Smooth muscle cell (in vitro differentiated cells): Measurements from ENCODE around the gene FBXW11. TPM values are rescaled to one million over a fixed set of nuclear protein-coding genes. Genes with fewer than 3 reads are reported as not detected.

Experiments used
- DNase-seq: peaks from one replicate; lab custom pipeline; 2025; ENCODE audit not compliant: unreplicated experiment; lab: John Stamatoyannopoulos, UW
- H2AFZ ChIP-seq: fragments of 200-600 bp; sonication (generic); 2 replicates; pipeline ENCODE4 v1.6.0; 2016; ENCODE audit warnings: antibody characterized with exemption, low read depth, mild to moderate bottlenecking
- H3F3A ChIP-seq: fragments of 200-600 bp; sonication (generic); 2 replicates; pipeline ENCODE4 v1.6.0; 2017; ENCODE audit warnings: antibody characterized with exemption, low read depth
- H3K27ac ChIP-seq: fragments of 200-600 bp; sonication (generic); 2 replicates; pipeline ENCODE4 v1.5.1; 2016; ENCODE audit warnings: low read depth, mild to moderate bottlenecking
- H3K27me3 ChIP-seq: fragments of 200-600 bp; sonication (generic); 2 replicates; pipeline ENCODE4 v1.6.1; 2016; ENCODE audit warnings: low read depth, mild to moderate bottlenecking
- H3K36me3 ChIP-seq: fragments of 200-600 bp; sonication (generic); 2 replicates; pipeline ENCODE4 v1.5.1; 2016; ENCODE audit warnings: low read depth
- H3K4me1 ChIP-seq: fragments of 200-600 bp; sonication (generic); 2 replicates; pipeline ENCODE4 v1.5.1; 2016; ENCODE audit warnings: low read depth
- H3K4me2 ChIP-seq: fragments of 200-600 bp; sonication (generic); 2 replicates; pipeline ENCODE4 v1.6.0; 2016; ENCODE audit warnings: mild to moderate bottlenecking
- H3K4me3 ChIP-seq: fragments of 200-600 bp; sonication (generic); 2 replicates; pipeline ENCODE4 v1.5.1; 2016; ENCODE audit warnings: mild to moderate bottlenecking
- H3K79me2 ChIP-seq: fragments of 200-600 bp; sonication (generic); 2 replicates; pipeline ENCODE4 v1.6.0; 2016; ENCODE audit warnings: low read depth, mild to moderate bottlenecking
- H3K9ac ChIP-seq: fragments of 200-600 bp; sonication (generic); 2 replicates; pipeline ENCODE4 v1.6.0; 2016; ENCODE audit warnings: low read depth
- H3K9me3 ChIP-seq: fragments of 200-600 bp; sonication (generic); replicated peaks from 2 replicates; pipeline ENCODE4 v1.5.1; 2016; ENCODE audit warnings: low read depth
- H4K20me1 ChIP-seq: fragments of 200-600 bp; sonication (generic); 2 replicates; pipeline ENCODE4 v1.6.0; 2016; ENCODE audit warnings: low read depth
- CTCF ChIP-seq: fragments of 200-600 bp; sonication (generic); IDR thresholded peaks from 2 replicates; pipeline ENCODE4 v1.5.1; 2017; ENCODE audit warnings: borderline replicate concordance, mild to moderate bottlenecking, antibody characterized with exemption; ENCODE audit not compliant: insufficient read depth, poor library complexity, severe bottlenecking
- WGBS: methylation state at CpG from one replicate; pipeline ENCODE4 v1.1.7; 2016; ENCODE audit warnings: low lambda C conversion rate; 5-methylcytosine and 5-hydroxymethylcytosine counted together
- polyA plus RNA-seq: library from polyadenylated mRNA; unstranded; fragments of >200 nt; fragmentation: Nextera tagmentation; extraction: Ambion mirVana; gene quantifications from 2 replicates; pipeline ENCODE4 v1.2.1, GENCODE V29; 2016
- total RNA-seq: library from RNA; depleted of rRNA; stranded (reverse); fragments of >200 nt; gene quantifications from 2 replicates; pipeline ENCODE4 v1.2.3, GENCODE V29; 2014

The FBXW11 gene
- total and polyA plus RNA-seq, 2 experiments from 2014 or later: 27.4 to 83.7 TPM

- Histone ChIP-seq H3K27me3 (no peaks in the 10 kb centered on the region), H3F3A (no peaks in the 10 kb centered on the region), H3K79me2 (peaks cover 21% of the 10 kb centered on the region), H3K9ac (no peak overlapping the region), H2AFZ (no peak overlapping the region), H3K4me3 (no peak overlapping the region), H3K27ac (no peak overlapping the region), H3K36me3 (no peaks in the 10 kb centered on the region), H3K9me3 (no peaks in the 10 kb centered on the region), H3K4me1 (no peaks in the 10 kb centered on the region), H4K20me1 (peaks cover 100% of the 10 kb centered on the region), H3K4me2 (no peak overlapping the region)
- no peak for TF ChIP-seq CTCF
- DNase-seq: no peak
- WGBS: 93% methylated on average over 4 of the region's 4 CpGs
Observed at GRCh38 chr5:171898386-171898785, 108.1 kb downstream of the FBXW11 start.

- Histone ChIP-seq H3K4me3 (no peak overlapping the region), H3K4me2 (no peak overlapping the region), H3K9ac (no peak overlapping the region), H3K9me3 (no peaks in the 10 kb centered on the region), H4K20me1 (peaks cover 100% of the 10 kb centered on the region), H3K36me3 (no peaks in the 10 kb centered on the region), H3K27me3 (no peaks in the 10 kb centered on the region), H3K27ac (no peak overlapping the region), H3K79me2 (peaks cover 9% of the 10 kb centered on the region), H2AFZ (no peak overlapping the region), H3K4me1 (no peaks in the 10 kb centered on the region), H3F3A (no peaks in the 10 kb centered on the region)
- 79% methylated on average over 1 of the region's 1 CpG for WGBS
- no peak for TF ChIP-seq CTCF
- no peak for DNase-seq
Observed at GRCh38 chr5:171897231-171897630, 109.2 kb downstream of the FBXW11 start.

GRCh38 chr5:171895081-171895480 lies 111.4 kb downstream of the FBXW11 start:
- WGBS: 93% methylated on average over 2 of the region's 2 CpGs
- H3K79me2 ChIP-seq: no peaks in the 10 kb centered on the region
- no peak for TF ChIP-seq CTCF
- H2AFZ ChIP-seq: no peak overlapping the region
- H3K4me1 ChIP-seq: no peaks in the 10 kb centered on the region
- H3K36me3 ChIP-seq: no peaks in the 10 kb centered on the region
- H3K4me2 ChIP-seq: no peak overlapping the region
- H3K27ac ChIP-seq: no peak overlapping the region
- H3K9me3 ChIP-seq: no peaks in the 10 kb centered on the region
- no peaks in the 10 kb centered on the region for H3F3A ChIP-seq
- H3K4me3 ChIP-seq: no peak overlapping the region
- DNase-seq: no peak
- no peak overlapping the region for H3K9ac ChIP-seq
- H4K20me1 ChIP-seq: peaks cover 99% of the 10 kb centered on the region
- H3K27me3 ChIP-seq: no peaks in the 10 kb centered on the region

DNA sequence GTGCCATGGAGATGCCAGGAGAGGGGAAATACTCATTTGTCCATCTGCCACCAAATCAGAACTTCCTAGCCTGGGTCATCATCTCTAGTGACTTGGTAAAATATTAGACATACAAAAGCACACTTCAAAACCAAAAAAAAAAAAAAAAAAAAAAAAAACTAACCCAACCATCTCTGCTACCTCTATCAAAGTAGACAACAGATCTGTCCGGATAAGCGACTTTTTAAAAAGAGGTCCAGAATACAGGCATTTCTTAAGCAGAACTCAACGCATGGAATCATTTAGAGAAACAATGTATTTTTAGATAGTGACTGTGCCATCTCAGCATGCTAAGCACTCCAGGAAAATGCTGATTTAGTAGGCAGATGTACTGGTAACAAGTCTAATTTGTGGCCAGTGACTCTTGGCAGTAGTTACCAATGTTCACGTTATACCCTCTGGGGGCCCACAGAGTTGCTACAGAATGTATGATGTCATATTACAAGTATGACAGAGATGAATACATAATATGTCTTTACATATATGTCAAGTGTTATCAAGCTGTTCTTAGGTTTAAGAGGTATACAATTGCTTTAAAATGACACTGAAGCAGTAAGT lies 113.0 kb downstream of the FBXW11 start:
- Histone ChIP-seq H3K9ac (no peak overlapping the region), H3K9me3 (no peaks in the 10 kb centered on the region), H3K4me2 (no peak overlapping the region), H3K27ac (no peak overlapping the region), H3K27me3 (no peaks in the 10 kb centered on the region), H2AFZ (no peak overlapping the region), H4K20me1 (peaks cover 93% of the 10 kb centered on the region), H3F3A (peaks cover 8% of the 10 kb centered on the region), H3K4me1 (no peaks in the 10 kb centered on the region), H3K36me3 (no peaks in the 10 kb centered on the region), H3K4me3 (no peak overlapping the region), H3K79me2 (no peaks in the 10 kb centered on the region)
- TF ChIP-seq CTCF: no peak
- no peak for DNase-seq
- WGBS: 73% methylated on average over 4 of the region's 4 CpGs
